HG02938 (cell line): ENCODE measurements around the gene TMEM266.

Experiments
- ATAC-seq: cut with Tn5 transposase; IDR thresholded peaks from one replicate; pipeline ENCODE4 v1.9.1; 2021; ENCODE audit warnings: mild to moderate bottlenecking, moderate library complexity; ENCODE audit not compliant: unreplicated experiment

TMEM266 gene

GRCh38 chr15:76223521-76223920 is 163.7 kb downstream of the TMEM266 start:
- ATAC-seq = no peak

GRCh38 chr15:76229266-76229665 is 169.5 kb downstream of the TMEM266 start:
- no peak for ATAC-seq

- ATAC-seq = no peak
Observed at GRCh38 chr15:76233921-76234320, 174.1 kb downstream of the TMEM266 start.

DNA sequence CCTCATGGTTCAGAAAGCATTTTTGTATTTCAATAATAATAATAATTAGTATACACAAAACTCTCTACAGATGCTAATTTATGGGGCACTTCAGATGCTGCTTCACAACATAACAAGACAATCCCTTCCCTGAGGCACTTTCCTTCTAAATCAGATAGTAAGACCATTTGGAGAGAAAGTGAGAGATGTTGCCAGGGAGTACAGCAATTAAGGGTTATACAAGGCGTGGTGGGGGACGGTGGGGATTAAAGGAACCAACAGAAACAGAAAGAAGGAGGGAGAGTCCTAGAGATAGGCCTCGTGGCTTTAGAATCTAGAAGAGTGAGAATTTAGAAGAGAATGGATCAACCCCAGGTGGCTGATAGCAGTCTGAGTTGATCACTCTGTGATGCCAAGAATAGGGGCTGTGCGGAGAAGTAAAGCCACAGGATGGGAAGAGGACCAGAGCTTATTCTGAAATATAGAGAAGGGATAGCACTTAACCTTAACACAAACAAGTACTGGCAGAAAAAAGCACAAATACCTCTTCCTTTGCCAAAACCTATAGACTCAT is 174.6 kb downstream of the TMEM266 start:
- ATAC-seq = no peak

DNA sequence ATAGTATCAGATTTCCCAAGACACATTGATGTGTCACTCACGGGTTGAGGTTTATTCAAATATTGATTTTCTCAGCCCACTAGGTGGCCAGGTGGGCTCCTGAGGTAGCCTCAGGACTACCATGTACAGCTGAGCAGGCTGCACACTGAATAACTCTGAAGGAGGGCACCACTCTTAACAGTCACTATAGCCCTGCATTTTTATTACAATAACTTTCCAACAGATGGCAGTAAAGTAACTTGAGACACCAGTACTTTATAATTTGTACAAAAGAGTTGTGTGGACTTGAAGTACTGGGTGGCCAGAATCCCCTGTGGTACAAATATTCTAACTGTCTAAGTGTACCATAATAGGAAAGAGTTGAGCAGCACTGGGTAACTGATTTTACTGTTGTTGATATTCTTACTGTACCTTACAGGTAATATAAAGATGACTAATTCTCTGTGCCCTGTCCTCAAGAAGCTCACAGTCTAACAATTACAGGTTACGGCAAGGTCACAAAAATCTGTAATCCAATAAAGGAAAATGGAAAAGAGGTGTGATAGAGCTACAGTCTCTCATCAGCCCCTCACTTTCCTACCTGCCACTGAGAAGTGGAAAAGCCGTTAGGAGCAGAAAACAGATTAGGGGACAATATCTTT is 175.5 kb downstream of the TMEM266 start:
- no peak for ATAC-seq

- no peak for ATAC-seq
Observed at GRCh38 chr15:76236350-76236749, 176.6 kb downstream of the TMEM266 start.

DNA sequence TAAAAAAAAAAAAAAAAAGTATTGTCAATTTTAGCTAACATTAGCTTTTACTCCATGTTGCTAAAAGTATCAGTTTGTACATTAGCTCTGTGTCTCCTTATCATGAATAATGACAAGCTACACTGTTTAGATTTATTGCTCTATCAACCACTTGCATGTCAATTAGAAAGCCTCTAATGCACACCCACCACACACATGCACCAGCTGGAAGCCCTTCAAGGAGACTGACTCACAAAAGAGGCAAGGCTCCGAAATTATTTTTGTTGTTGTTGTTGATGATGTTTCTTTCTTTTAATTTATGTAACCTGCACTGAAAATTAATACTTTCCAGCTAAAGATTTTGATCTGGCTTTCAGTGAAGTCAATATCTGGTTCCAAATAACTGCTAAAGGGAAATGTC is 180.0 kb downstream of the TMEM266 start:
- ATAC-seq = no peak

DNA sequence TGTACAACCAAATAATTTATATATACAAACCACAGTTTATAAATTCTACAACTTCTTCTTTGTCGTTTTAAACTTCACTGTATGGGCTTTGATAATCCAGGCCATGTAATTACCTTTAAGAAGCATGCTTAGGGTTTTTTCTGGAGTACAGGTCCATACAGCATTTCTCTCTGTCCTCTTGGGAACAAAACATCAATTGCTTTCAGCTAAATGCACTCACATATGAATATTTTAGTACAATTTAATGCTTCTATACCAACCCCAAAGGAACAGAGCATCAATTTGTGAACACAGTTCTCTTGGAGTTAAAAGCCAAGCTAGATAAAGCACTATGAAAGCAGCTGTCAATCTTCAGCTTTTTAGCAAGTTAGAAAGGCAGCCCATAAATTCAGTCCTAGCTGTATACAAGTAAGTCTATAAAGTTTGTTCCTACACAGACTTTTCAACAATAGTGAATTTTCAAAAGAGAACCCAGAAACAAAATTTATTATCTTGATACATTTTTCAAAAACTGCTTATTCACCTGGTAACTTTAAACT is 185.4 kb downstream of the TMEM266 start:
- ATAC-seq = no peak

GRCh38 chr15:76251717-76252116 is 191.9 kb downstream of the TMEM266 start:
- ATAC-seq = no peak

DNA sequence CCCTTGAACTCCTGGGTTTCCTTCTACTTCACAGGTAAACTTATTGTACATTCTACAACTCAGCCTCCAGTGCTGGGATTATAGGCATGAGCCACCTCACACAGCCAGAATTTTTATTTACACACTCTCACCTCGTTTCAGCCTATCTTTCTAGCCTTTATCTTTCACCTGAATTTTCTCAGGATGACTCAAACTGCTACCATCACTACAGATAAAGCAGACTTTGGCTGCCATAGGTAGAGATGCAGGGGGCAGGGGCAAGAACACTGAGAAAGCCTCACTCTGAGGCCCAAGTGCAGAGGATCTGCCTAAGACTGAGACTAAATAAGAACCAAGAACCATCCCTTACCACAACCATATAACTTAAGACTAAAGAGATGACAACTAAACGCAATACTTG is 192.5 kb downstream of the TMEM266 start:
- ATAC-seq = no peak

GRCh38 chr15:76253691-76254473 is 194.1 kb downstream of the TMEM266 start:
- no peak for ATAC-seq
